OCI-LY3 (cell line): ENCODE measurements around the gene ASCL2.

Source experiments
- H2AFZ ChIP-seq: fragments of 200-600, 300-600 bp; shearing (Covaris generic); 2 replicates; pipeline ENCODE4 v1.6.0; 2014; ENCODE audit warnings: antibody characterized with exemption, low read depth, low read length
- H3K27ac ChIP-seq: fragments of 200-600, 300-600 bp; sonication (generic); 2 replicates; pipeline ENCODE4 v1.5.1; 2014; ENCODE audit warnings: mild to moderate bottlenecking, low read length, moderate library complexity, mixed read lengths
- H3K27me3 ChIP-seq: fragments of 200-600, 300-600 bp; sonication (generic); 2 replicates; pipeline ENCODE4 v1.6.1; 2014; ENCODE audit warnings: low read depth, low read length, mixed read lengths
- H3K36me3 ChIP-seq: fragments of 200-600, 300-600 bp; sonication (generic); replicated peaks from 2 replicates; pipeline ENCODE3; 2014; ENCODE audit warnings: low read depth, low read length, mixed read lengths
- H3K4me1 ChIP-seq: fragments of 300-600, 200-600 bp; sonication (generic); 2 replicates; pipeline ENCODE4 v1.6.1; 2014; ENCODE audit warnings: low read length, mixed read lengths
- H3K4me2 ChIP-seq: fragments of 200-600, 300-600 bp; sonication (generic); 2 replicates; pipeline ENCODE4 v1.6.1; 2014; ENCODE audit warnings: low read length, mixed read lengths
- H3K4me3 ChIP-seq: fragments of 300-600, 200-600 bp; sonication (generic); 2 replicates; pipeline ENCODE4 v1.5.1; 2014; ENCODE audit warnings: antibody characterized with exemption, mild to moderate bottlenecking, low read length, moderate library complexity
- H3K79me2 ChIP-seq: fragments of 300-600, 200-600 bp; shearing (Covaris generic); 2 replicates; pipeline ENCODE4 v1.6.1; 2014; ENCODE audit warnings: mild to moderate bottlenecking, low read length, mixed read lengths
- H3K9ac ChIP-seq: fragments of 300-600, 200-600 bp; shearing (Covaris generic); 2 replicates; pipeline ENCODE4 v1.6.0; 2014; ENCODE audit warnings: mild to moderate bottlenecking, low read length, moderate library complexity
- H3K9me3 ChIP-seq: fragments of 200-600, 300-600 bp; shearing (Covaris generic); 2 replicates; pipeline ENCODE4 v1.6.1; 2014; ENCODE audit warnings: low read length, mixed read lengths; ENCODE audit not compliant: insufficient read depth
- H4K20me1 ChIP-seq: fragments of 200-600, 300-600 bp; sonication (generic); 2 replicates; pipeline ENCODE4 v1.6.1; 2016; ENCODE audit warnings: low read length, mixed read lengths; ENCODE audit not compliant: insufficient read depth
- EZH2phosphoT487 ChIP-seq: fragments of 200-600 bp; shearing (Covaris generic); IDR thresholded peaks from 2 replicates; pipeline ENCODE4 v1.6.1; 2018; ENCODE audit warnings: antibody characterized with exemption, mixed run types, low read depth
- TF ChIP-seq, protein P1 (sequence below): fragments of 200-600, 300-600 bp; sonication (generic); IDR thresholded peaks from 2 replicates; pipeline ENCODE4 v1.5.1; 2014; ENCODE audit warnings: antibody characterized with exemption, low read length, low read depth

ASCL2 gene

DNA sequence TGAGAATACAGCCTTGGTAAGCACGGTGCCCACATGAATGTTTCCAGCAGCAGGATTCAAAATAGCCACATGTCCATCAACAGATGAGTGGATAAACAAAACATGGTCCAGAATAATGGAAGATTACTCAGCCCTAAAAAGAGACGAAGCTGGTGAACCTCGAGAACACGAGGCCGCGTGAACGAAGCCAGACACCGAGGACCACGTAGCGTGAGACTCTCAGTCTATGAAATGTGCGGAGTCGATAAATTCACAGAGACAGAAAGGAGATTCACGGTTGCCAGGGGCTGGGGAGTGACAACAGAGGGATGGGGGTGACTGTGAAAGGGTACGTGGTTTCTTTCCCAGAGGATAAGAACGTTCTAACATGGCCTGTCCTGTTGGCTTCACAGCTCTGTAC lies 2.9 kb upstream of the ASCL2 start:
- no peak overlapping the region for H2AFZ ChIP-seq
- H3K9me3 ChIP-seq, result no peaks in the 10 kb centered on the region
- H3K36me3 ChIP-seq, result no peaks in the 10 kb centered on the region
- H4K20me1 ChIP-seq, result no peaks in the 10 kb centered on the region
- TF ChIP-seq EZH2phosphoT487, result no peak
- TF ChIP-seq, protein P1, sequence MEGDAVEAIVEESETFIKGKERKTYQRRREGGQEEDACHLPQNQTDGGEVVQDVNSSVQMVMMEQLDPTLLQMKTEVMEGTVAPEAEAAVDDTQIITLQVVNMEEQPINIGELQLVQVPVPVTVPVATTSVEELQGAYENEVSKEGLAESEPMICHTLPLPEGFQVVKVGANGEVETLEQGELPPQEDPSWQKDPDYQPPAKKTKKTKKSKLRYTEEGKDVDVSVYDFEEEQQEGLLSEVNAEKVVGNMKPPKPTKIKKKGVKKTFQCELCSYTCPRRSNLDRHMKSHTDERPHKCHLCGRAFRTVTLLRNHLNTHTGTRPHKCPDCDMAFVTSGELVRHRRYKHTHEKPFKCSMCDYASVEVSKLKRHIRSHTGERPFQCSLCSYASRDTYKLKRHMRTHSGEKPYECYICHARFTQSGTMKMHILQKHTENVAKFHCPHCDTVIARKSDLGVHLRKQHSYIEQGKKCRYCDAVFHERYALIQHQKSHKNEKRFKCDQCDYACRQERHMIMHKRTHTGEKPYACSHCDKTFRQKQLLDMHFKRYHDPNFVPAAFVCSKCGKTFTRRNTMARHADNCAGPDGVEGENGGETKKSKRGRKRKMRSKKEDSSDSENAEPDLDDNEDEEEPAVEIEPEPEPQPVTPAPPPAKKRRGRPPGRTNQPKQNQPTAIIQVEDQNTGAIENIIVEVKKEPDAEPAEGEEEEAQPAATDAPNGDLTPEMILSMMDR, result no peak
- no peak overlapping the region for H3K4me2 ChIP-seq
- H3K79me2 ChIP-seq, result no peaks in the 10 kb centered on the region
- no peaks in the 10 kb centered on the region for H3K4me1 ChIP-seq
- no peak overlapping the region for H3K9ac ChIP-seq
- peaks cover 14% of the 10 kb centered on the region for H3K27me3 ChIP-seq
- H3K4me3 ChIP-seq, result no peak overlapping the region
- H3K27ac ChIP-seq, result no peak overlapping the region

DNA sequence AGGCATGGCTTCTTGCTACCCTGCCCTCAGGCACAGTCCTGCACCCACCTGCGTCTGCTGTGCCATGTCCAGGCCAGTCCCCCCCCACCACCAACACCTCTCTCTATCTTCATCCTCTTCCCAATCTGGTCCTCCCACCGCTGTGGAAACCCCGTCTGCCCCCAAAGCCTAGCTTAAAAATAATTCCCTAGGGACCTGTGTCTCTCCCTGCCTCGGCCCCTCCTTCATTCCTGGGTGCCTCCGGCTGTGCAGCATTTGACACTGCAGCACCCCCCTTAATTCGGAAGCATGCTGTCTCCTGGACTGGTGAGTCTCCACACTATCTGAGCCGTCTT lies 2.5 kb upstream of the ASCL2 start:
- peaks cover 10% of the 10 kb centered on the region for H3K27me3 ChIP-seq
- H4K20me1 ChIP-seq, result no peaks in the 10 kb centered on the region
- no peak overlapping the region for H2AFZ ChIP-seq
- no peaks in the 10 kb centered on the region for H3K4me1 ChIP-seq
- TF ChIP-seq EZH2phosphoT487, result no peak
- TF ChIP-seq, protein P1, result no peak
- H3K4me2 ChIP-seq, result no peak overlapping the region
- no peak overlapping the region for H3K9ac ChIP-seq
- no peaks in the 10 kb centered on the region for H3K79me2 ChIP-seq
- no peak overlapping the region for H3K4me3 ChIP-seq
- no peaks in the 10 kb centered on the region for H3K9me3 ChIP-seq
- no peak overlapping the region for H3K27ac ChIP-seq
- H3K36me3 ChIP-seq, result no peaks in the 10 kb centered on the region

DNA sequence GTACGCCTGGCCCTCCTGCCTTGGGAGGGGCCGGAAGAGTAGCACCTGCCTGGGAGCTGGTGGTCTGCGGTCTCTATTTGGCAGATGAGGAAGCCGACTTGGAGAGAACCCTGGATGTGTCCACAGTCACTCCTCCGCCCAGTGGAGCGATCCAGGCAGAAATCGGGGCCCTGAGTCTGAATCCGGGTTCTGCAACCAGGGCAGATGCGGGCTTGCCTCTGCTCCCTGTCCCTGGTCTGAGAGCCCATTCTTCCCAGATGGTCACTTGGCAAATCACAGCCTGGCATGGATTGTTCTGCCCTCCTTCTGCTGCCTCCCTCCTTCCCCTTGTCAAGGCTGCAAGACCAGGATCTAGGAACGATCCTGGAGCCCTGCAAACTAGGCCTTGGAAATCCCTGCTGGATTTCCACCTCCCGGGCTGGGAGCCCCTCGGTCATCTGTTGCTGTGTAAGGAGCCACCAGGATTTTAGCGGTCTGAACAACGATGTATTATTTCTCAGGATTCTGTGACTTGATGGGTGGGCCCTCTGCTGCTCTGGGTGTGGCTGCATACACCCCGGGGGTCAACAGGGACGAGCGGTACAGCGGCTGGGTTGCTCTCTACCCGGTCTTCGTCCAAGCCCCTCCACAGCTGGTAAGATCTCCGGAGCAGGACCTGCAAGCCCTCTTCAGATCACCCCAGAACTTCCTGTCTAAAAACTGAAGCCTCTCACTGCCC lies 2.0 kb upstream of the ASCL2 start:
- no peak overlapping the region for H3K9ac ChIP-seq
- no peak overlapping the region for H2AFZ ChIP-seq
- H3K79me2 ChIP-seq, result no peaks in the 10 kb centered on the region
- H3K4me3 ChIP-seq, result no peak overlapping the region
- H3K4me1 ChIP-seq, result no peaks in the 10 kb centered on the region
- no peaks in the 10 kb centered on the region for H3K36me3 ChIP-seq
- no peaks in the 10 kb centered on the region for H3K9me3 ChIP-seq
- H3K4me2 ChIP-seq, result no peak overlapping the region
- TF ChIP-seq, protein P1, result no peak
- no peak for TF ChIP-seq EZH2phosphoT487
- H4K20me1 ChIP-seq, result no peaks in the 10 kb centered on the region
- H3K27ac ChIP-seq, result no peak overlapping the region
- H3K27me3 ChIP-seq, result peaks cover 5% of the 10 kb centered on the region; the same call in 1 of the 2 replicates

DNA sequence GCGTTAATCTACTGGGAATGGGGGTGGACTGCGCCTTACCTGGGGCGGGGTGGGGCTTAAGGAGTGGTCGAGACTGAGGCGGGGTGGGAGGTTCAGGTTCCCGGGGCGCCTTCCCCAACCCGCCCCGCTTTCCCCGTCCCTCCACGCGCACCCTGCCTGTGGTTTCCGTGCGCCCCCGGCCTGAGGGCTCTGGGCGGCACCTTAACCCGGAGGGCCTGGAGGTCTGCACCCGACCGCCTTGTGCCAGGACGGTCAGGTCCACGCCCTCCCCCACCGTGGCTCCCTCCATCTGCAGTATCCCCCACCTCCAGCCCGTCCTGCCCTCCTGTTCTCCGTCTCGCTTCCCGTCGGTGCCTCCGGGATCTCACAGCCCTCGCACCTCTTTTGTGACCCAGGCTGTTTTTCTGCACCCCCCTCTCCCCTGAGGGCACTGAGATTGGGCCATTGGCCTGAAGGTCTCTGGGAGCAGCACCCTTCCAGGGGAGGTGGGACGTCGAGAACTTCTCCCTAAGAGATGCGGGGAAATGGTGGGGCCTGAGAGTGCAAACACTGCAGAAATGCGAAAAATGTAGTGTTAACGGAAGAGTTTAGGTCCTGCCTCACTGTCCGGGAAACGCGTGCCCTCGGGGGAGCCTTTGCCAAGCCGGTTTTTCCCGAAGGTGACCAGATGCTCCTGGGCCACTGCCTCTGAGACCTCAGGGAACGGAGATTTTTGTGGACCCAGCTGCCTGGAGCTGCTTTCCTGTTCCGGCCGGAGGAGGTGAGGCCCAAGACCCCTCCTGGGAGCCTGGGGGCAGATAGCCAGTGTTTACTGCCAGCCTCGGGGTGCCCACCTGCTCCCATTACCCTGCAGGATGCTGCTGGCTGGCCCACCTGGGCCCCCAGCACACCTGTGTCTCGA lies 1.2 kb upstream of the ASCL2 start:
- Histone ChIP-seq H3K27ac (no peak overlapping the region), H3K27me3 (no peaks in the 10 kb centered on the region), H3K4me1 (peaks cover 1% of the 10 kb centered on the region), H3K9ac (no peak overlapping the region), H3K4me3 (no peak overlapping the region), H3K79me2 (no peaks in the 10 kb centered on the region), H3K36me3 (no peaks in the 10 kb centered on the region), H2AFZ (no peak overlapping the region), H3K4me2 (no peak overlapping the region), H3K9me3 (no peaks in the 10 kb centered on the region), H4K20me1 (no peaks in the 10 kb centered on the region)
- TF ChIP-seq, protein P1, result no peak
- TF ChIP-seq EZH2phosphoT487, result no peak
